Right renal pelvis (tissue), 4 donors: Measurements from ENCODE around the gene ALDH1L1. TPM values are rescaled to one million over a fixed set of nuclear protein-coding genes. Genes with fewer than 3 reads are reported as not detected.

ENCODE experiments used
- DNase-seq, 4 donors: peaks; one replicate each; pipeline ENCODE4 v3.0.0-alpha.2; 2013; ENCODE audit warnings: low read depth in 4 of 4, low spot score in 3 of 4, missing footprints in 1 of 4
- polyA plus RNA-seq, 4 donors: library from polyadenylated mRNA; unstranded; fragments of 120-200 nt; gene quantifications; one replicate each; pipeline ENCODE4 v1.2.1, GENCODE V29; 2013; ENCODE audit not compliant: insufficient read length in 4 of 4

The ALDH1L1 gene
- polyA plus RNA-seq: 10 to 100 TPM; 31.5 to 57.0 (median 44.9) TPM

DNA sequence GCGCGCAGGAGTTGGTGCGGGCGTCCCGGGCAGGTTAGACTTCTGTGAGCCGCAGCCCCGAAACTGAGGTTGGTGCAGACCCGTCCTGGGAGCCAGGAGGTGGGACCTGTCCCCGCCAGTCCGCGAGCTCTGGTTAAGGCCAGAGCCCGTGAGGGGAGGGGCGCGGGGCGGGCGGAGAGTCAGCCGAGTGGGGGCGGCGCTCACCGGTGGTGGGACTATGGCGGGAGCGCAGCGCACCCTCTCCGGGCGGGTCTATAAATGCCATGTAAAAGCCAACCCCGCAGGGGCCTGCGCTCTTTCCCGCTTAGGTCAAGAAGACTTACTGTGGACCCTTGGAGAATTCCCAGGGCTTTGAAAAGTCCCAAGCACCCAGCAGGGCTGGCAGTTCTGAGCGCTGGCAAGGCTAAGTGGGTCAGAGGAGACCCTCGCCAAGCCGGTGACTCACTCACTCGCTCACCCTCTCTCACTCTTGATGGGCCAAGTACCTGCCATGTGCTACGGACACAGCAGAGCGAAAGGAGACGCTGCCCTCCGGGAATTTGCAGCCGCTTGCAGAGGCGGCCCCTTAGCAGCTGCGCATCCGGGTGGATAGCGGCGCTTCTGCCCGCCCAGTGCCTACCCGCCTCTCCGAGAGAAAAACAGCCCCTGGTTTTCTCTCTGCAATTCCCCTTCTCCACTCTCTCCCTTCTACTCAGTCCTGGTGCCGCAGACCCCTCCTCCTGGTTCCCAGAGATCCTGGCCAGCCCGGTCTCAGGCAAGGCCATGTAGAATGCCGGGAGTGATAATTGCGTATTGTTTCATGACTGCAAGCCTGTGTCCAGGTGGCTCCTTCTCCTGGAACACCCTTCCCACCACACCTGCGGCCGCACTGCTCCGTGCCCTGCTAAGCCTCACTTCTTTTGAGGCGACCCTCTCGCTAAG is at the start of gene ALDH1L1:
ALDH1L1 (minus strand) TSS at position 110 of the 921 bp plus-strand sequence. CDS start 19,607 bp downstream, outside the sequence.
- DNase-seq: peak in 3 of 4 donors; percentile 29 to 36 (median 35)

- no peak for DNase-seq
Measured at GRCh38 chr3:126226374-126226773, 46.0 kb upstream of the ALDH1L1 start.

DNA sequence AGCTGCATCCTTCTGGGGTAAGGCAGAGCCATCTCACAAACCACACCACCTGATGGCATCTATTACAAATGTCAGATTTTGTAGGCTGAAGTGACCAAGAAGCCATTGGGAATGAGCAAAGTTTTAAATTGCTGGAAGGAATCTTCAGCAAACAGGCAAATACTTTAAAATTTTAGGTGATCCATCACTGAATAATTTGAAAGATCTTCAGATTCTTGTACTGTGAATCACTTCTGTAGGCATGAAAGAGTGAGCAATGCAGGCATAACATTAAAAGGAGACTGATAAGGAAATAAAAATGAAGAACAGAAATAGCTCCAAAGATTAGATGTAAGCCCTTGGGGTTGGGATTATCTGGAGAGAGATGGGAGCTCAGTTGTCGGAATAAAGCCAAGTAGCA is 36.0 kb upstream of the ALDH1L1 start:
- no peak for DNase-seq

- DNase-seq: peak in 2 of 4 donors; percentile 12 to 54
Measured at GRCh38 chr3:126213379-126214028, 33.1 kb upstream of the ALDH1L1 start.

- peak in 3 of 4 donors; percentile 36 to 45 (median 38) for DNase-seq
Measured at GRCh38 chr3:126212620-126213378, 32.4 kb upstream of the ALDH1L1 start.

DNA sequence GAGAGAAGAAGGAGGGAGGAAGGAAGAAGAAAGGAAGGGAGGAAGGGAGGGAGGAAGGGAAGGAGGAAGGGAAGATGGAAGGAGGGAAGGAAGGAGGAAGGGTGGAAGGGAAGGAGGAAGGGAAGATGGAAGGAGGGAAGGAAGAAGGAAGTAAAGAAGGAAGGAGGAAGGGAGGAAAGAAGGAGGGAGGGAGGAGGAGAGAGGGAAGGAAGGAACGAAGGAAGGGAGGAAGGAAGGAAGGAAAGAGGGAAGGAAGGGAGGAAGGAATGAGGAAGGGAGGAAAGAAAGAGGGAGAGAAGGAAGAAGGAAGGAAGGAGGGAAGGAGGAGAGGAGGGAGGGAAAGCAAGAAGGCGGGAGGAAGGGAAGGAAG is 31.8 kb upstream of the ALDH1L1 start:
- no peak for DNase-seq

DNA sequence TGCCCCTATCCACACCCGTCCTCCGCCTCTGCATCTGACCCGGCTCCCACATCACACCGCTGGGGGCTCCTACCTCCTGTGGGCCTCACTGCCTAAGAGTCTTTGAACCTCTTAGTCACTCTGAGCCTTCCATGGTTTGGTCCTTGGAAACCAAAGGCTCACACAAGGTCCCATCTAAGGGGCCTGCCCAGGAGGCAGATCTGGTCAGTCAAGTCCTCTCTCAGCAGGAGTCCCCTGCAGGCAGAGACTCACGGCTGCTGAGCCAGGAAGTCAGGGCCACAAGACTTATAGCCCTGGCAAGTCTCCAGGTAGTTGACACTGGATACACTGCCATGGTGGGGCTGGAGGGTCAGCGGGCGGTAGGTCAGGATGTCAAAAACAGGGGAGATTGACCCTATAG is 31.2 kb upstream of the ALDH1L1 start:
- no peak for DNase-seq

DNA sequence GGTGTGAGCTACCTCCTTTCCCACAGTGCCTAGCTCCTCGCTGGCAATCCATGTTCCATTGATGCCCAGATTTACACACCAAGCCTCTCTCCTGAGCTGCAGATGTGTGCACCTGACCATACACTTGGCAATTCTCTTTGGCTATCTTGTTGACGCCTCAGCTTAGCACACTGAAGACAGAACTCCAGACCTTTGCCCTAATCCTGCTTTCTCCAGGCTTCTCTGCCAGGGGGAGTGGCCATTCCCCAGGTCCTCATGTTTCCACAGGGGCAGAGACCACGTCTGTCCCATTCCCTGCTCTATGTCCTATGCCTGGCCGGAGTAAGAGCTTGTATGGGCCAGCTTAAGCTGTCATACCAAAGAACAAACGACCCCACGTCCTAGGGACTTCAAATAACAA is 30.2 kb upstream of the ALDH1L1 start:
- DNase-seq: no peak

GRCh38 chr3:126209741-126210140 is 29.4 kb upstream of the ALDH1L1 start:
- DNase-seq: no peak

- no peak for DNase-seq
Measured at GRCh38 chr3:126208606-126209256, 28.3 kb upstream of the ALDH1L1 start.

- no peak for DNase-seq
Measured at GRCh38 chr3:126208182-126208581, 27.8 kb upstream of the ALDH1L1 start.

GRCh38 chr3:126207166-126207565 is 26.8 kb upstream of the ALDH1L1 start:
- no peak for DNase-seq

- DNase-seq: no peak
Measured at GRCh38 chr3:126205717-126206655, 25.6 kb upstream of the ALDH1L1 start.

DNA sequence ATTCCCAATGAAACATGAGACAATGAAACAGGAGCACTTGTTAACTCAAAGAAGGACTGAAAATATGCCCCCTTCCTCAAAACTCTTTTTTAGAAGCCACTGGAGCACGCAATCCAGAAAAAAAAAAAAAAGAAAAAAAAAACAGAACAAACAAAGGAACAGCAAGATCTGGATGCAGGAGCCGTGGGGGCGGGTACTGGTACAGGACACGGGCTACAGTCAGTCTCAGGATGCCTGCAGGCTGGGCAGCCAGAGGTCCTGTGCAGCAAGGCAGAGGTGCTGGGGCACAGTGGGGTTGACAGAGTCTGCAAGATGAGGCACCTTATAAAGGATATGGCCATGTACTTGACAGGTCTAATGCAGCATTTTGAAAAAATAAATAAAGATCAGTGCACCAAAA is 22.3 kb upstream of the ALDH1L1 start:
- no peak for DNase-seq

DNA sequence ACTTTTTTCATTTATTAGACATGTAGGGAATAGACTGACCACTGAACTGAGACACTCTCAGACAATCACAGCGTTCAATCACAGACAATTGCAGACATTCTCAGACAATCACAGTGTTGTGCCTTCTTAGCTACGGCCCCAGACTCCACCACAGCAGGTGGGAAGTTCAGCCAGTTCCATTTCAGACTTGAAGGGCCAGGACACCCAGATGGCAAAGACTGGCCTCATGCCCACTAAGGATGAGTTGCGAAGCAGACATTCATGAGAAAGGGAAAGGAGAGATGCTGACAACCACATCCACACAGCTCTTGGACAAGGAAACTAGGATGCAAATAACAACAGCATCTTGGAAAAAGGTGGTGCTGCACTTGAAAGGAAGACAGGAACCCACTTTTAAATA is 21.9 kb upstream of the ALDH1L1 start:
- DNase-seq: no peak

GRCh38 chr3:126201168-126201567 is 20.8 kb upstream of the ALDH1L1 start:
- DNase-seq: no peak

GRCh38 chr3:126200534-126200933 is 20.1 kb upstream of the ALDH1L1 start:
- DNase-seq: no peak

- no peak for DNase-seq
Measured at GRCh38 chr3:126199256-126199655, 18.9 kb upstream of the ALDH1L1 start.

DNA sequence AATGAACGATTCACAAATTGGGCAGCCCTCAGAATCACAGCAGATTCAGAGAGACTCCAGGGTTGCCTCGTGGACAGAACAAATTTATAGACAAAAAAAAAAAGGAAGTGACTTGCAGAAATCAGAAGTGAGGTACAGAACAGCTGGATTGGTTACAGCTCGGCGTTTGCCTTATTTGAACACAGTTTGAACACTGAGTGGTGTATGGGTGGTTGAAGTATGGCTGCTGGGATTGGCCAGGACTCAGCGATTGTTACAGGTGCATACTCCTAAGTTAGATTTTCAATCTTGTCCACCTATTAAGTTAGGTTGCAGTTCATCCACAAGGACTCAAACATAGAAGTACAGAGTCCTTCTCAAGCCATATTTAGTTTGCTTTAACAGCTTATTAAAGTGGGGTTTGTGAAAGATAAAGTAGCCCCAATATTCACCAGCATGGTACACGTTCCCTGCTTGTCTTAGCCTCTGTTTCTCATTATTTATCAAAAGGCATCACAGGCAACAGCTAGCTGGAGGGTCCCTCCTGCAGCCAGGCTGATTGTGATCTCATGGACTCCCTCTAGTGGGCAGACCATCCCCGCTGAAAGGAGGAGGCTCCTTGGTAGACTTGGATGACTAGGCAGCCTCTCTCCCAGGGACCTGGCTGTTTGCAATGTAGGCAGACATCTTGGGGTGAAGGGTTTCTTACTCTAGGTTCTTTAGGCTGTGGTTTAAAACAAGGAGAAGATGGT is 17.6 kb upstream of the ALDH1L1 start:
- no peak for DNase-seq
